Thyroid gland (tissue), 4 donors: ENCODE measurements around the gene UBALD2.

Source experiments
- CTCF ChIP-seq, 6 experiments: fragments of 200-600 bp in 3 of 6; fragments of 450-650 bp in 3 of 6; sonication (generic) in 3 of 6; IDR thresholded peaks; one replicate each; pipeline ENCODE4 v1.5.1; 2016 to 2019; ENCODE audit warnings: antibody characterized with exemption in 6 of 6, mild to moderate bottlenecking in 2 of 6, inconsistent platforms in 1 of 6, moderate library complexity in 1 of 6
- POLR2A ChIP-seq, 2 donors: fragments of 450-650 bp; IDR thresholded peaks; one replicate each; pipeline ENCODE4 v1.6.1; 2017; ENCODE audit warnings: antibody characterized with exemption in 2 of 2, mild to moderate bottlenecking in 2 of 2, moderate library complexity in 1 of 2

- TF ChIP-seq CTCF (IDR thresholded peaks at IDR 0.05) (no peak), POLR2A (IDR thresholded peaks at IDR 0.05) (no peak)
Observed at GRCh38 chr17:76250141-76250540, 15.0 kb upstream of the UBALD2 start.
